ENCODE results near the gene RGS8.

DNA sequence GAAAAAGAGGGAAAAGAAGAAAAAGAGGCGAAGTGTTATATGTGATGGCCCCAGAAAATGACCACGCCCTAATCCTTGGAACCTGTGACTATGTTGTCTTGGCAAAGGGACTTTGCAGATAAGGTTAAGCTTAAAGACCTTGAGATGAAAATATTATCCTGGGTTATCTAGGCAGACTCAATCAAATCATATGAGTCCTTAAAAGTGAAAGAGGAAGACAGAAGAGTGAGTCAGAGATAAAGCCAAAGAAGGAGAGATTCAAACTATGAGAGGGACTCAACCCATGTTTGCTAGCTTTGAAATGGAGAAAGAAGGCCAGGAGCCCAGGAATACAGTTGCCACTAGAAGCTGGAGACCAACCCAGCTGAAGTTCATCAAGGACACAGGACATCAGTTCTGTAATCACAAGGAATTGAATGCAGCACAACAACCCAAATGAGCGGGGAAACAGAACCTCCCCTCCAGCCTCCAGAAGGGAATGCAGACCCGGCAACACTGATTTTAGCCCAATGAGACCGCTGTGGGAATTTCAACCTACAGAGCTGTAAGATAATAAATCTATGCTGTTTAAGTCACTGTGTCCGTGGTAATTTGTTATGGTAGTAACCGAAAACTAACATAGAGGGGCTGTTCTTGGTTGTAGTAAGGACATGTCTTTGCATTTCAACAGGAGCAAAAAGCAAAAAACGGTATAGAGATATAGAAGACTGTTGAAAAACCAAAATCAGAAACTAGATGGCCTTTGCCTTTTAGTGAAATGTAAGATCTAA lies 4.2 kb upstream of the RGS8 start:
- TF ChIP-seq ZNF274 (IDR thresholded peaks at IDR 0.05; ENCODE audit: low read depth, low read length) (no peak), YY1 (IDR thresholded peaks at IDR 0.05; ENCODE audit: insufficient read depth, insufficient read length) (no peak), SUZ12 (IDR thresholded peaks at IDR 0.05; ENCODE audit: extremely low read depth, insufficient read depth, insufficient read length) (no peak)

Measured in NT2/D1 (cell line).